ENCODE measurements around the gene OR4K15.
"Not testable (repeated sequence)": the region's sequence is repeated elsewhere in the genome, so short reads cannot be mapped to it uniquely, and the experiment has no call there.

Gene OR4K15, protein sequence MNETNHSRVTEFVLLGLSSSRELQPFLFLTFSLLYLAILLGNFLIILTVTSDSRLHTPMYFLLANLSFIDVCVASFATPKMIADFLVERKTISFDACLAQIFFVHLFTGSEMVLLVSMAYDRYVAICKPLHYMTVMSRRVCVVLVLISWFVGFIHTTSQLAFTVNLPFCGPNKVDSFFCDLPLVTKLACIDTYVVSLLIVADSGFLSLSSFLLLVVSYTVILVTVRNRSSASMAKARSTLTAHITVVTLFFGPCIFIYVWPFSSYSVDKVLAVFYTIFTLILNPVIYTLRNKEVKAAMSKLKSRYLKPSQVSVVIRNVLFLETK

GRCh38 chr14:19975291-19975690, at the start of gene OR4K15:
Gene OR4K15, plus strand, starts transcription at chr14:19975591. Its CDS starts 0 bp downstream, at chr14:19975591.
- no peak for DNase-seq (ENCODE audit: low spot score)

GRCh38 chr14:19930617-19931016, 44.8 kb upstream of the OR4K15 start, which contains the start of gene OR4K1:
Gene OR4K1, plus strand, starts transcription at chr14:19930917. Its CDS starts 4,750 bp downstream, at chr14:19935667.
- no peak for DNase-seq (ENCODE audit: low spot score)

DNA sequence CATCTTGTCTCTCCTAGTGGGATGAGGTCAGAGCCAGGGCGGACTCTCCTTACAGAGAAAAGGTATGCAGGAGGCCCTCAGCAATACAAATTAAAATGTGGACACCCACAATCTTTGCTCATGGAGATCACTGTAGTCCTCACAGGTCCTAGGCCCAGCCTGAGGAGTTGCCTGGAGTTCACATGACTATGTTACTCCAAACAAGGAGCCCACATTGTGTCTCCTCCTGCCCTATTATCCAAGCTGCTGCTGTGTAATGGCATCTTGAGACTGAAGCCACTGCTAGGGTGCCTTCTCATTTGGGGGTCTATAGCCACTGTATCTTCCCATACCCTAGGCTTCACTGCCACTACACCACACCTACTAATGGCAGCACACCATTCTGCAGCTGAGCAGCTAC, 33.7 kb upstream of the OR4K15 start:
- no peak for DNase-seq (ENCODE audit: low spot score)

- DNase-seq (ENCODE audit: low spot score) = no peak
Observed at GRCh38 chr14:19947413-19948090, 27.8 kb upstream of the OR4K15 start.

GRCh38 chr14:19949218-19949617, 26.2 kb upstream of the OR4K15 start:
- DNase-seq (ENCODE audit: low spot score) = no peak

DNA sequence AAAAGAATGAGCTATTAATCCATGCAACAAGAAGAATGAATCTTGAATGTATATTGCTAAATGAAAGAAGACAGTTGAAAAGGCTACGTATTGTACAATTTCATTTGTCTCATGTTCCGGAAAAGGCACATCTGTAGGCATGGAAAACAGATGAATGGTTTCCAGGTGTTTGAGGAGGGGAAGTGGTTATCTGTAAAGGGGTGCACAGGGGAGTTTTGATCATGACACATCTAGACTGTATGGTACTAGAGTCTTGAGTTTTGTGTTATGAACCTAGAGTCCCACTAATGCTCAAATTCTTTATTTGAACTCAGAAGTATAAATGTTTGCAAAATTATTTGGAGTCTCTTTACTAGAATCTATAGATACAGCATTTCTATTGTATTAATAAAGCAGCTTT, 5.7 kb upstream of the OR4K15 start:
- DNase-seq (ENCODE audit: low spot score) = not testable (repeated sequence)

- no peak for DNase-seq (ENCODE audit: low spot score)
Observed at GRCh38 chr14:19974844-19975243, 547 bp upstream of the OR4K15 start.

- no peak for DNase-seq (ENCODE audit: low spot score)
Observed at GRCh38 chr14:19993438-19993837, 18.0 kb downstream of the OR4K15 start.

DNA sequence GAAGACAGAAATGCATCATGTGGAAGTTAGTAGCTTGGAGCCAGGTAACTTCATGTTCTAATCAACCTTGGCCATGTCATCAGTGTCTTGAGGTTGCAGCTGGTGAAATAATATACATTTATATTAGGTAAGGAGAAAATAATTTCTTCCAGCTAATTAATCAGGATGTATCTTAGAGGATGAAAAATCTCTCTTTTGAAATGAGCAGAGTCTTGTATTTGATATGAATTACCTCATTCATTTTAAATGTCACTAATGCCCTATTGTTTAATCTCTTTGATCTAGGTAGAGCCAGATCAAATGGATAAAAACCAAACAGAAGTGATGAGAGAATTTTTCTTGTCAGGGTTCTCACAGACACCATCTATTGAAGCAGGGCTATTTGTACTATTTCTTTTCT, 26.5 kb downstream of the OR4K15 start, which contains the start of gene OR4Q2:
OR4Q2 (plus strand) TSS at position 301 of the 400 bp plus-strand sequence.
- DNase-seq (ENCODE audit: low spot score) = no peak

DNA sequence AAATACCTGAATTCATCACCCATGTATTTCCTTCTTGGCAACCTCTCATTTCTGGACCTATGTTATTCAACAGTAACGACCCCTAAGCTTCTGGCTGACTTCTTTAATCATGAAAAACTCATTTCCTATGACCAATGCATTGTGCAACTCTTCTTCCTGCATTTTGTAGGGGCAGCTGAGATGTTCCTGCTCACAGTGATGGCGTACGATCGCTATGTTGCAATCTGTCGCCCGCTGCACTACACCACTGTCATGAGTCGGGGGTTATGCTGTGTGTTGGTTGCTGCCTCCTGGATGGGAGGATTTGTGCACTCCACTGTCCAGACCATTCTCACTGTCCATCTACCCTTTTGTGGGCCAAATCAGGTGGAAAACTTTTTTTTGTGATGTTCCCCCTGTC, 26.9 kb downstream of the OR4K15 start:
- DNase-seq (ENCODE audit: low spot score) = no peak

GRCh38 chr14:20008156-20008555, 32.8 kb downstream of the OR4K15 start:
- no peak for DNase-seq (ENCODE audit: low spot score)

- no peak for DNase-seq (ENCODE audit: low spot score)
Observed at GRCh38 chr14:20019257-20019865, 44.0 kb downstream of the OR4K15 start, which contains the start of gene OR4K14. Gene OR4K14, minus strand, starts transcription at chr14:20019307. Its CDS starts 4,114 bp downstream, at chr14:20015193.
